DOHH2 (cell line): ENCODE measurements around the gene EIPR1.

Experiments
- H3F3A ChIP-seq: fragments of 200-600 bp; sonication (generic), shearing (Covaris generic); 2 replicates; pipeline ENCODE4 v1.6.0; 2016; ENCODE audit warnings: antibody characterized with exemption, mild to moderate bottlenecking; ENCODE audit not compliant: control insufficient read depth, insufficient read depth
- H3K27ac ChIP-seq: fragments of 200-600 bp; sonication (generic); 2 replicates; pipeline ENCODE4 v1.5.1; 2014; ENCODE audit warnings: low read depth, mild to moderate bottlenecking, low read length, moderate library complexity
- H3K27me3 ChIP-seq: fragments of 200-600 bp; sonication (generic); 2 replicates; pipeline ENCODE4 v1.6.1; 2014; ENCODE audit warnings: mild to moderate bottlenecking, low read length, mixed read lengths; ENCODE audit not compliant: control insufficient read depth
- H3K36me3 ChIP-seq: fragments of 200-600 bp; sonication (generic); 2 replicates; pipeline ENCODE4 v1.6.1; 2014; ENCODE audit warnings: mild to moderate bottlenecking, low read length, moderate library complexity, mixed read lengths; ENCODE audit not compliant: control insufficient read depth
- H3K4me1 ChIP-seq: fragments of 200-600 bp; sonication (generic); 2 replicates; pipeline ENCODE4 v1.6.1; 2014; ENCODE audit warnings: mild to moderate bottlenecking, low read length, mixed read lengths; ENCODE audit not compliant: control insufficient read depth
- H3K4me2 ChIP-seq: fragments of 200-600 bp; sonication (generic); 2 replicates; pipeline ENCODE4 v1.6.0; 2014; ENCODE audit warnings: mild to moderate bottlenecking, low read length, moderate library complexity
- H3K4me3 ChIP-seq: fragments of 200-600 bp; sonication (generic); 2 replicates; pipeline ENCODE4 v1.5.1; 2014; ENCODE audit warnings: mild to moderate bottlenecking, low read length, mixed read lengths
- H3K79me2 ChIP-seq: fragments of 200-600 bp; sonication (generic); 2 replicates; pipeline ENCODE4 v1.6.1; 2014; ENCODE audit warnings: mild to moderate bottlenecking, low read length, mixed read lengths; ENCODE audit not compliant: control insufficient read depth
- H3K9me2 ChIP-seq: fragments of 200-600 bp; sonication (generic); replicated peaks from 2 replicates; pipeline ENCODE4 v1.6.1; 2014; ENCODE audit warnings: mild to moderate bottlenecking, low read length, mixed read lengths; ENCODE audit not compliant: control insufficient read depth
- H3K9me3 ChIP-seq: fragments of 200-600 bp; sonication (generic); 2 replicates; pipeline ENCODE4 v1.6.1; 2014; ENCODE audit warnings: antibody characterized with exemption, low read length, mixed read lengths; ENCODE audit not compliant: control insufficient read depth, insufficient read depth
- H4K20me1 ChIP-seq: fragments of 200-600 bp; sonication (generic); 2 replicates; pipeline ENCODE4 v1.6.0; 2014; ENCODE audit warnings: low read depth, mild to moderate bottlenecking, antibody characterized with exemption, low read length, moderate library complexity; ENCODE audit not compliant: control insufficient read depth, insufficient read depth
- CTCF ChIP-seq: fragments of 200-600 bp; sonication (generic); IDR thresholded peaks from one replicate; pipeline ENCODE4 v1.5.1; 2014; ENCODE audit warnings: antibody characterized with exemption, mild to moderate bottlenecking, low read depth, low read length; ENCODE audit not compliant: poor library complexity, severe bottlenecking
- EZH2phosphoT487 ChIP-seq: fragments of 200-600 bp; sonication (generic); IDR thresholded peaks from 2 replicates; pipeline ENCODE4 v1.6.1; 2017; ENCODE audit warnings: borderline replicate concordance, mild to moderate bottlenecking, antibody characterized with exemption, low read length, moderate library complexity, mixed read lengths

The EIPR1 gene

GRCh38 chr2:3424171-3424795 lies 46.7 kb upstream of the EIPR1 start:
- H4K20me1 ChIP-seq, result no peaks in the 10 kb centered on the region
- peaks cover 65% of the 10 kb centered on the region for H3K36me3 ChIP-seq
- no peaks in the 10 kb centered on the region for H3K9me2 ChIP-seq
- no peaks in the 10 kb centered on the region for H3K27me3 ChIP-seq
- no peak overlapping the region for H3K4me2 ChIP-seq
- peaks cover 32% of the 10 kb centered on the region for H3K4me1 ChIP-seq
- H3F3A ChIP-seq, result peaks cover 3% of the 10 kb centered on the region; the same call in 1 of the 2 replicates
- no peak overlapping the region for H3K4me3 ChIP-seq
- no peak overlapping the region for H3K27ac ChIP-seq
- no peaks in the 10 kb centered on the region for H3K79me2 ChIP-seq
- no peaks in the 10 kb centered on the region for H3K9me3 ChIP-seq
- TF ChIP-seq EZH2phosphoT487, result no peak
- TF ChIP-seq CTCF, result peak; percentile 34

- H3F3A ChIP-seq, result peaks cover 3% of the 10 kb centered on the region; the same call in 1 of the 2 replicates
- H3K36me3 ChIP-seq, result peaks cover 59% of the 10 kb centered on the region
- no peak overlapping the region for H3K27ac ChIP-seq
- no peaks in the 10 kb centered on the region for H4K20me1 ChIP-seq
- peak; percentile 100 for TF ChIP-seq CTCF
- TF ChIP-seq EZH2phosphoT487, result no peak
- no peak overlapping the region for H3K4me3 ChIP-seq
- no peaks in the 10 kb centered on the region for H3K9me2 ChIP-seq
- H3K27me3 ChIP-seq, result no peaks in the 10 kb centered on the region
- H3K9me3 ChIP-seq, result no peaks in the 10 kb centered on the region
- H3K4me1 ChIP-seq, result peaks cover 32% of the 10 kb centered on the region
- H3K79me2 ChIP-seq, result no peaks in the 10 kb centered on the region
- H3K4me2 ChIP-seq, result no peak overlapping the region
Measured at GRCh38 chr2:3423492-3424170, 46.0 kb upstream of the EIPR1 start.

GRCh38 chr2:3422161-3422779 lies 44.7 kb upstream of the EIPR1 start:
- Histone ChIP-seq H3K27me3 (no peaks in the 10 kb centered on the region), H3K36me3 (peaks cover 54% of the 10 kb centered on the region), H3K27ac (peak overlapping the region; percentile 18; the same call in 1 of the 2 replicates), H3F3A (no peaks in the 10 kb centered on the region), H3K4me3 (no peak overlapping the region), H3K9me2 (no peaks in the 10 kb centered on the region), H3K4me1 (peaks cover 32% of the 10 kb centered on the region), H3K4me2 (peak overlapping the region; percentile 9; the same call in 1 of the 2 replicates), H3K9me3 (no peaks in the 10 kb centered on the region), H4K20me1 (no peaks in the 10 kb centered on the region), H3K79me2 (no peaks in the 10 kb centered on the region)
- TF ChIP-seq EZH2phosphoT487, result no peak
- no peak for TF ChIP-seq CTCF
